GM10266 (cell line): Measurements from ENCODE around the gene AP3B1.

ENCODE experiments used
- DNase-seq: peaks from one replicate; pipeline ENCODE4 v3.0.0; 2012; ENCODE audit errors: extremely low spot score
- TF ChIP-seq, protein P1 (sequence below): IDR thresholded peaks from 2 replicates; pipeline ENCODE4 v1.5.1; 2012; ENCODE audit warnings: mild to moderate bottlenecking, low read depth; ENCODE audit not compliant: control insufficient read depth, insufficient read depth; ENCODE audit errors: missing control alignments

Gene AP3B1, protein sequence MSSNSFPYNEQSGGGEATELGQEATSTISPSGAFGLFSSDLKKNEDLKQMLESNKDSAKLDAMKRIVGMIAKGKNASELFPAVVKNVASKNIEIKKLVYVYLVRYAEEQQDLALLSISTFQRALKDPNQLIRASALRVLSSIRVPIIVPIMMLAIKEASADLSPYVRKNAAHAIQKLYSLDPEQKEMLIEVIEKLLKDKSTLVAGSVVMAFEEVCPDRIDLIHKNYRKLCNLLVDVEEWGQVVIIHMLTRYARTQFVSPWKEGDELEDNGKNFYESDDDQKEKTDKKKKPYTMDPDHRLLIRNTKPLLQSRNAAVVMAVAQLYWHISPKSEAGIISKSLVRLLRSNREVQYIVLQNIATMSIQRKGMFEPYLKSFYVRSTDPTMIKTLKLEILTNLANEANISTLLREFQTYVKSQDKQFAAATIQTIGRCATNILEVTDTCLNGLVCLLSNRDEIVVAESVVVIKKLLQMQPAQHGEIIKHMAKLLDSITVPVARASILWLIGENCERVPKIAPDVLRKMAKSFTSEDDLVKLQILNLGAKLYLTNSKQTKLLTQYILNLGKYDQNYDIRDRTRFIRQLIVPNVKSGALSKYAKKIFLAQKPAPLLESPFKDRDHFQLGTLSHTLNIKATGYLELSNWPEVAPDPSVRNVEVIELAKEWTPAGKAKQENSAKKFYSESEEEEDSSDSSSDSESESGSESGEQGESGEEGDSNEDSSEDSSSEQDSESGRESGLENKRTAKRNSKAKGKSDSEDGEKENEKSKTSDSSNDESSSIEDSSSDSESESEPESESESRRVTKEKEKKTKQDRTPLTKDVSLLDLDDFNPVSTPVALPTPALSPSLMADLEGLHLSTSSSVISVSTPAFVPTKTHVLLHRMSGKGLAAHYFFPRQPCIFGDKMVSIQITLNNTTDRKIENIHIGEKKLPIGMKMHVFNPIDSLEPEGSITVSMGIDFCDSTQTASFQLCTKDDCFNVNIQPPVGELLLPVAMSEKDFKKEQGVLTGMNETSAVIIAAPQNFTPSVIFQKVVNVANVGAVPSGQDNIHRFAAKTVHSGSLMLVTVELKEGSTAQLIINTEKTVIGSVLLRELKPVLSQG

DNA sequence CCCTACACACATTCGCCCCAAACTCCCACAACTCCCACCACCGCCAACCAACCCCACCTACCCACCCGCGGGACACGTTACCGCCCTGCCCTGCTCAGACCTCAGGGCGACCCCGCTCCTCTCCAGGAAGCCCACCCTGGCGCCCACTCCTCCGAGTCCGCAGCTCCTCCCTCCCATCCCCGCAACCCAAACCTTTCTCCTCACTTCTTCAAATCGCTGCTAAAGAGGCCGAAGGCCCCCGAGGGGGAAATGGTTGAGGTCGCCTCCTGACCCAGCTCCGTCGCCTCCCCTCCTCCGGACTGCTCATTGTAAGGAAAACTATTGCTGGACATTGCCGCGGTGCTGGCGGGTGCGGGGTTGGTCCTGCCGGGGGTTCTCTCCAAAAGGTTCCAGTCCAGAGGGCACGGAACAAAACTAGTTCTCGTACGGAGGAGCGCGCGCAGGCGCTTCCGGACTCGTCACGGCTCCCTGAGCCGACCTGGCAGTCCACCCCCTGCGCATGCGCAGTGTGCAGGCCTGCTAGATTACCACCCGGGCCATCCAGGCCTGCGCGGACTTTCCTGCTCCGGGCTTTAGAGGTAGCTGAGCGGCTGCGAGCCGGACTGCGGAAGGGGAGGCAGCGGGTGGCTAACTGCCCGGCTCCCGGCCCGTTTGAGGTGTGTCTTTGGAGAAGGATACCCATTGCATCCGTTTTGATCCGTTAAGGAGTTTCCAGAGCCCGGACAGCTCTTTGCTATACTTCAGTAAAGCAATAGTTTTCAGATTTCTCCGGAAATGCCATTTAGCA lies at the start of gene AP3B1:
AP3B1 (minus strand) TSS at position 451 of the 787 bp plus-strand sequence; CDS start at position 332, 119 bp downstream.
- DNase-seq: peak; percentile 93
- TF ChIP-seq, protein P1, sequence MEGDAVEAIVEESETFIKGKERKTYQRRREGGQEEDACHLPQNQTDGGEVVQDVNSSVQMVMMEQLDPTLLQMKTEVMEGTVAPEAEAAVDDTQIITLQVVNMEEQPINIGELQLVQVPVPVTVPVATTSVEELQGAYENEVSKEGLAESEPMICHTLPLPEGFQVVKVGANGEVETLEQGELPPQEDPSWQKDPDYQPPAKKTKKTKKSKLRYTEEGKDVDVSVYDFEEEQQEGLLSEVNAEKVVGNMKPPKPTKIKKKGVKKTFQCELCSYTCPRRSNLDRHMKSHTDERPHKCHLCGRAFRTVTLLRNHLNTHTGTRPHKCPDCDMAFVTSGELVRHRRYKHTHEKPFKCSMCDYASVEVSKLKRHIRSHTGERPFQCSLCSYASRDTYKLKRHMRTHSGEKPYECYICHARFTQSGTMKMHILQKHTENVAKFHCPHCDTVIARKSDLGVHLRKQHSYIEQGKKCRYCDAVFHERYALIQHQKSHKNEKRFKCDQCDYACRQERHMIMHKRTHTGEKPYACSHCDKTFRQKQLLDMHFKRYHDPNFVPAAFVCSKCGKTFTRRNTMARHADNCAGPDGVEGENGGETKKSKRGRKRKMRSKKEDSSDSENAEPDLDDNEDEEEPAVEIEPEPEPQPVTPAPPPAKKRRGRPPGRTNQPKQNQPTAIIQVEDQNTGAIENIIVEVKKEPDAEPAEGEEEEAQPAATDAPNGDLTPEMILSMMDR: no peak

DNA sequence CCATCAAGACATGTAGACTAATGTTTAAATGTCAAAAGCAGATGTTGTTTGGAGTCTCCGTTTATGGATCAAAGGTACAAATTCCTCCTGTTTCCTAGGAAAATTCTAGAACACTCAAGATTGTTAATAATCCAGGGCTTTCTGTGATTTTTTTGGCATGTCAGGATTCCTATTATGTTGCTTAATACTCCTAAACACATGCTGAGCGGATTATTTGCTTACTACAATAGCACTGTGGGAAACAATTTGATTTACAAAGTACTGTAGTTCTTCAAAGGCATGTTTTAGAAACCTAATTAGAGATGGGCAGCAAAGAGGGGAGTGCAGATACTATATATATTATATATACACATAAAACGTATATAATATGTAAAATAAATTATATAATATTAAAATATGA lies 46.9 kb upstream of the AP3B1 start:
- no peak for DNase-seq
- TF ChIP-seq, protein P1: no peak

DNA sequence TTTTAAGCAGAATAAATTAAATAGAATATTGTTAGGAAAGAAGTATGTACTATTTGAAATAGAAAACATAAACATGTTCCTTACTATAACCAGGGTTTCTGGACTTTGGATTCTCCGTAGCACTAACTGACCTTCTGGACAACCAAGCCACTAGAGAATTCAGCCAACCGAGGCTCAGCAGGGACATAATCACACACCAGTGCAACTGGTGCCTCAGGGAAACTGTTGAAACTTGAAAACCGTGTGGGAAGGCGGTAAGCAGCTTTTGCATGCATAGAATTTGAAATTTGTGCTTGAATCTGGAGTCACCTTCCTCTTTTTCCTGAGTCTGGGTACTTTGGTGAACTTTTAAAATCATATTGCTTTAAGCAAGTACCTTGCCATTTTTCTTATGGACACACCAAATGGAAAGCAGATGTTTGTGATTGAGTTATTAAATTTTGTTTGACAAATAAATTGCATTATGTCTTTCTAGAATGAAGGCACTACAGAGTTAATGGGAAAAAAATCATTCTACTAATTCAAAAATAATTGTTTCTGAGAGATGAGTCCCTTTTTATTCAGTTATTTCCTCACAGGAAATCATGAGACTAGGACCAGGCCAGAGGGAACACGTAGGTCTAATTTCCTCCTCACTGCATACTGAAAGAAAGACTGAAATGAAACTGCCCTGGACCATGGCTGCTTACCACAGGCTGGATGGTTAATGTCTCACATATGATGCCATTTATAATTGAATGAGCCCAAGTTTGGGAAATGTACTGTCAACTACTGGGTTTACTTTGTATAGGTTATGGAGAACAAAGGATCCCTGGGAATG lies 45.3 kb upstream of the AP3B1 start:
- TF ChIP-seq, protein P1: no peak
- DNase-seq: no peak

DNA sequence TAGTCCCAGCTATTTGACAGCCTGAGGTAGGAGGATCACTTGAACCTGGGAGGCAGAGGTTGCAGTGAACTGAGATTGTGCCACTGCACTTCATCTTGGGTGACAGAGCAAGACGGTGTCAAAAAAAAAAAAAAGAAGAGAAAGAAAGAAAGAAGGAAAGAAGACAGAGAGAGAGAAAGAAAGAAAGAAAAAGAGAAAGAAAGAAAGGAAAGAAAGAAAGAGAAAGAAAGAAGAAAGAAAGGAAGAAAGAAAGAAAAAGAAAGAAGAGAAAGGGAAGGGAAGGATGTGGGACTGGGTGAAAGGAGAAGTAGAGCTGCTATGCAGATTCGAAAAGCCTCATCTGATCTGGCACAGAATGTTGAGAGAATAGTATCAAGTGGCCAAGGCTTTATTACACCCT lies 42.2 kb upstream of the AP3B1 start:
- DNase-seq: no peak
- TF ChIP-seq, protein P1: no peak

DNA sequence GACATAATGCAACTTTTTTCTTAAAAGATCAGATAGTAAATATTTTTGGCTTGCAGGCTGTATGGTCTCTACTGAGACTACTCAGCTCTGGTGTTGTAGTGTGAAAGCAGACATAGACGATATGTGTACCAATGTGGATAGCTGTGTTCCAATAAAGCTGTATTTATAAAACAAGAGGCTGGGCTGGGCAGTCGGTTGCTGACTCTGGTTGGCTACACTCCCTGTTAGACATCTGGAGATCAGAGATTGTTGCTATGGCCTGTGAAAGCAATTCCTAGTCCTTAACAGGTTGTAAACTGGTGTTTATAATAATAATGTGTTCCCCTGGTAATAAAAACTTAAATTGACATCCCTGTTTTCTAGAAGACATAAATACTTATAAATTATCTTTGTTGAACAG lies 41.5 kb upstream of the AP3B1 start:
- no peak for DNase-seq
- TF ChIP-seq, protein P1: no peak

DNA sequence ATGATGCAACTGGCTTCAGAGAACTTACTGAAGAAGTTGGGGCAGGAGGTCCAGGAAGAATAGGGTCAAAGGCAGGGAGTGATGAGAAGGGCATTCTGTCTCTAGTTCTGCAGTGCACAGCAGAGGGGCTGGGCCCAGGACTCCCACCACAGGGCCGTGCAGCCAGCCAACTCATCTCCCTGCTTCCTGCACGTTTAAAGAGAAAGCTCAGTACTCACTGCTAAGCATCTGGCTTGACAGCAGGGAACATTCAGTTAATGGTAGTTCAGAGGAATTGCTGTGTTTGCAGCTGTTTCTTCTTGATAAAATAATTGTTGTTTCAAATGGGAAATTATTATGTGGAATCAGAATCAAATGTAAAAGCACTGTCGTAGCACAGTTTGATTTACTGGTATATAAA lies 40.3 kb upstream of the AP3B1 start:
- DNase-seq: no peak
- TF ChIP-seq, protein P1: no peak
